ENCODE measurements around the gene NRP1.

NRP1 gene

GRCh38 chr10:33151344-33151864 is 183.1 kb downstream of the NRP1 start:
- in situ Hi-C loops (cut with HindIII; ENCODE audit: low sequenced_read_pairs): no loop called here
- no peak overlapping the region for H3K4me3 ChIP-seq (ENCODE audit: low read depth, low read length)
- no peak for DNase-seq (ENCODE audit: low read depth, low spot score)
- no peak for TF ChIP-seq CTCF (IDR thresholded peaks at IDR 0.05; ENCODE audit: low read depth, low read length)

GRCh38 chr10:33150889-33151288 is 183.6 kb downstream of the NRP1 start:
- no peak overlapping the region for H3K4me3 ChIP-seq (ENCODE audit: low read depth, low read length)
- in situ Hi-C loops (cut with HindIII; ENCODE audit: low sequenced_read_pairs): no loop called here
- TF ChIP-seq CTCF (IDR thresholded peaks at IDR 0.05; ENCODE audit: low read depth, low read length): no peak
- no peak for DNase-seq (ENCODE audit: low read depth, low spot score)

GRCh38 chr10:33150146-33150545 is 184.3 kb downstream of the NRP1 start:
- no peak for DNase-seq (ENCODE audit: low read depth, low spot score)
- in situ Hi-C loops (cut with HindIII; ENCODE audit: low sequenced_read_pairs): no loop called here
- no peak for TF ChIP-seq CTCF (IDR thresholded peaks at IDR 0.05; ENCODE audit: low read depth, low read length)
- H3K4me3 ChIP-seq (ENCODE audit: low read depth, low read length): no peak overlapping the region

GRCh38 chr10:33147013-33147310 is 187.5 kb downstream of the NRP1 start:
- DNase-seq (ENCODE audit: low read depth, low spot score): no peak
- no peak for TF ChIP-seq CTCF (IDR thresholded peaks at IDR 0.05; ENCODE audit: low read depth, low read length)
- in situ Hi-C loops (cut with HindIII; ENCODE audit: low sequenced_read_pairs): no loop called here
- no peak overlapping the region for H3K4me3 ChIP-seq (ENCODE audit: low read depth, low read length)

- H3K4me3 ChIP-seq (ENCODE audit: low read depth, low read length): no peak overlapping the region
- in situ Hi-C loops (cut with HindIII; ENCODE audit: low sequenced_read_pairs): no loop called here
These were observed 188.1 kb downstream of the NRP1 start for GRCh38 chr10:33146189-33147012.

GRCh38 chr10:33145451-33146188 is 188.8 kb downstream of the NRP1 start:
- no peak for DNase-seq (ENCODE audit: low read depth, low spot score)
- in situ Hi-C loops (cut with HindIII; ENCODE audit: low sequenced_read_pairs): no loop called here
- H3K4me3 ChIP-seq (ENCODE audit: low read depth, low read length): no peak overlapping the region
- TF ChIP-seq CTCF (IDR thresholded peaks at IDR 0.05; ENCODE audit: low read depth, low read length): no peak

More at GRCh38 chr10:33146189-33147012, 188.1 kb downstream of the NRP1 start:
- TF ChIP-seq CTCF (IDR thresholded peaks at IDR 0.05; ENCODE audit: low read depth, low read length): no peak
- DNase-seq (ENCODE audit: low read depth, low spot score): no peak
